ENCODE data around the gene PCDH15.

Gene PCDH15

GRCh38 chr10:54682554-54682953 is 118.5 kb downstream of the PCDH15 start:
- Histone ChIP-seq H3K27ac (ENCODE audit: low read length) (no peak overlapping the region), H3K36me3 (replicated peaks; ENCODE audit: insufficient read depth, low read length) (no peaks in the 10 kb centered on the region), H3K9ac (ENCODE audit: low read length) (no peak overlapping the region), H4K20me1 (ENCODE audit: insufficient read depth, low read length) (no peaks in the 10 kb centered on the region), H3K9me2 (replicated peaks; ENCODE audit: insufficient read depth, low read length) (no peaks in the 10 kb centered on the region), H2AFZ (ENCODE audit: low read length) (no peak overlapping the region), H3K9me3 (replicated peaks; ENCODE audit: insufficient read depth, low read length) (no peaks in the 10 kb centered on the region), H3F3A (ENCODE audit: insufficient read depth, low read length) (no peaks in the 10 kb centered on the region), H3K27me3 (replicated peaks; ENCODE audit: insufficient read depth, low read length) (no peaks in the 10 kb centered on the region), H3K4me3 (ENCODE audit: low read length) (no peak overlapping the region), H3K4me2 (ENCODE audit: low read depth, low read length) (no peak overlapping the region), H3K79me2 (ENCODE audit: low read length) (no peaks in the 10 kb centered on the region), H3K4me1 (ENCODE audit: low read length) (no peaks in the 10 kb centered on the region)
- no peak for DNase-seq
- TF ChIP-seq EZH2phosphoT487 (IDR thresholded peaks at IDR 0.05; ENCODE audit: low read length) (no peak), CTCF (IDR thresholded peaks at IDR 0.05; ENCODE audit: low read length) (no peak), EZH2 (optimal IDR thresholded peaks at IDR 0.05; ENCODE audit: low read depth, low read length) (no peak)

- DNase-seq = no peak
- no peak overlapping the region for H2AFZ ChIP-seq (ENCODE audit: low read length)
- no peaks in the 10 kb centered on the region for H3F3A ChIP-seq (ENCODE audit: insufficient read depth, low read length)
- no peaks in the 10 kb centered on the region for H3K9me2 ChIP-seq (replicated peaks; ENCODE audit: insufficient read depth, low read length)
- no peak overlapping the region for H3K4me2 ChIP-seq (ENCODE audit: low read depth, low read length)
- H3K9me3 ChIP-seq (replicated peaks; ENCODE audit: insufficient read depth, low read length) = no peaks in the 10 kb centered on the region
- H3K27me3 ChIP-seq (replicated peaks; ENCODE audit: insufficient read depth, low read length) = no peaks in the 10 kb centered on the region
- no peak overlapping the region for H3K27ac ChIP-seq (ENCODE audit: low read length)
- TF ChIP-seq EZH2 (optimal IDR thresholded peaks at IDR 0.05; ENCODE audit: low read depth, low read length) = no peak
- TF ChIP-seq CTCF (IDR thresholded peaks at IDR 0.05; ENCODE audit: low read length) = no peak
- TF ChIP-seq EZH2phosphoT487 (IDR thresholded peaks at IDR 0.05; ENCODE audit: low read length) = no peak
- H3K79me2 ChIP-seq (ENCODE audit: low read length) = no peaks in the 10 kb centered on the region
- no peak overlapping the region for H3K9ac ChIP-seq (ENCODE audit: low read length)
- H4K20me1 ChIP-seq (ENCODE audit: insufficient read depth, low read length) = no peaks in the 10 kb centered on the region
- H3K4me3 ChIP-seq (ENCODE audit: low read length) = no peak overlapping the region
- no peaks in the 10 kb centered on the region for H3K36me3 ChIP-seq (replicated peaks; ENCODE audit: insufficient read depth, low read length)
- H3K4me1 ChIP-seq (ENCODE audit: low read length) = no peaks in the 10 kb centered on the region
Measured at GRCh38 chr10:54681136-54681535, 119.9 kb downstream of the PCDH15 start.

- Histone ChIP-seq H3K9me2 (replicated peaks; ENCODE audit: insufficient read depth, low read length) (no peaks in the 10 kb centered on the region), H3K4me3 (ENCODE audit: low read length) (no peak overlapping the region), H3K27ac (ENCODE audit: low read length) (no peak overlapping the region), H3K4me2 (ENCODE audit: low read depth, low read length) (no peak overlapping the region), H3F3A (ENCODE audit: insufficient read depth, low read length) (no peaks in the 10 kb centered on the region), H3K36me3 (replicated peaks; ENCODE audit: insufficient read depth, low read length) (no peaks in the 10 kb centered on the region), H3K9me3 (replicated peaks; ENCODE audit: insufficient read depth, low read length) (no peaks in the 10 kb centered on the region), H3K4me1 (ENCODE audit: low read length) (no peaks in the 10 kb centered on the region), H3K27me3 (replicated peaks; ENCODE audit: insufficient read depth, low read length) (no peaks in the 10 kb centered on the region), H4K20me1 (ENCODE audit: insufficient read depth, low read length) (no peaks in the 10 kb centered on the region), H3K79me2 (ENCODE audit: low read length) (no peaks in the 10 kb centered on the region), H3K9ac (ENCODE audit: low read length) (no peak overlapping the region), H2AFZ (ENCODE audit: low read length) (no peak overlapping the region)
- TF ChIP-seq EZH2phosphoT487 (IDR thresholded peaks at IDR 0.05; ENCODE audit: low read length) (no peak), CTCF (IDR thresholded peaks at IDR 0.05; ENCODE audit: low read length) (no peak), EZH2 (optimal IDR thresholded peaks at IDR 0.05; ENCODE audit: low read depth, low read length) (no peak)
- no peak for DNase-seq
Measured at GRCh38 chr10:54667136-54667535, 133.9 kb downstream of the PCDH15 start.

Measured in MM.1S (cell line).